NCI-H146 treated with DMSO at 0.1 percent for 48 hours (cell line): ENCODE results near the gene TUBA4A.
"Not testable (repeated sequence)": the region's sequence is repeated elsewhere in the genome, so short reads cannot be mapped to it uniquely, and the experiment has no call there.

Source experiments
- DNase-seq: peaks from one replicate; lab custom pipeline; 2025; ENCODE audit not compliant: unreplicated experiment; lab: John Stamatoyannopoulos, UW

TUBA4A gene

DNA sequence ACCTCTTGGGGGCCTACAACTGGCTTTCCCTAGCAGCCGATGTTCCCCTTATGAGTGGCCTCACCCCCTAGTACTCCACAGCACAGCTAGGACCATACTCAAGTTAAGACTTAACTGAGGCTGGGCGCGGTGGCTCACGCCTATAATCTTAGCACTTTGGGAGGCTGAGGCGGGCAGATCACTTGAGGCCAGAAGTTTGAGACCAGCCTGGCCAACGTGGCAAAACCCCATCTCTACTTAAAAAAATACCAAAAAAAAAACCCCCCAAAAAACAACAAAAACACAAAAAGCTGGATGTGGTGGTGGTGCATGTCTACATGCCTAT is 33.4 kb upstream of the TUBA4A start:
- DNase-seq: not testable (repeated sequence)

DNA sequence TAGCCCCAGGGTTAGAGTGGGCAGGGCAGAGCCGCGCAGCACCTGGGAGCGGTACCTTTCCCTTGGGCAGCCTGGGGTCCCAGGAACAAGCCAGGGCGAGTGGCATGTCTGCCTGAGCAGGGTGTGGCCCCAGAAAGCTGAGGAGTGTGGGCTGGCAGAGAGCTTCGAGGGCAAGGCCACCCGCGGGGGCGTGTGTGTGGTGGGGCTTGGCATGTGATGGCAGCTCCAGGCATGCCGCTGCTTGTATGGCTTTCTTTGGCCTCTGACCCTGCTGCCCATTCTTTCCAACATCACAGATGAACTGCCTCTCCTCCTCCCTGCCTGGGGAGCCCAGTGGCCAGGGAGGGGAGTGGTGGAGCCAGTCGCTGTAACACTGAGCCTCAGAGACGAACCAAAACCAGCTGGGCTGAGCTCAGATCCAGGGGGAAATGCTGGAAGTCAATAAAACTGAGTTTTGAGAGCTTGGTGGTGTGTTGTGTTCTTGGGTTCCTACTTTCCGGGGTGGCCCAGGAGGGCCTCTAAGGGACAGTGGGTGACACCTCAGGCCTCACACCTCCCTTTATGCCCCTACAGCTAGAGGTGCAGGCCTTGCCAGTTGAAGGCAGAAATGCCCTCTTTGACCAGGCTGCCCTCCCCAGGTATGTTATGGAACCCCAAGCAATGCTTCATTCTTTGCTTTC is 32.9 kb upstream of the TUBA4A start:
- no peak for DNase-seq

DNA sequence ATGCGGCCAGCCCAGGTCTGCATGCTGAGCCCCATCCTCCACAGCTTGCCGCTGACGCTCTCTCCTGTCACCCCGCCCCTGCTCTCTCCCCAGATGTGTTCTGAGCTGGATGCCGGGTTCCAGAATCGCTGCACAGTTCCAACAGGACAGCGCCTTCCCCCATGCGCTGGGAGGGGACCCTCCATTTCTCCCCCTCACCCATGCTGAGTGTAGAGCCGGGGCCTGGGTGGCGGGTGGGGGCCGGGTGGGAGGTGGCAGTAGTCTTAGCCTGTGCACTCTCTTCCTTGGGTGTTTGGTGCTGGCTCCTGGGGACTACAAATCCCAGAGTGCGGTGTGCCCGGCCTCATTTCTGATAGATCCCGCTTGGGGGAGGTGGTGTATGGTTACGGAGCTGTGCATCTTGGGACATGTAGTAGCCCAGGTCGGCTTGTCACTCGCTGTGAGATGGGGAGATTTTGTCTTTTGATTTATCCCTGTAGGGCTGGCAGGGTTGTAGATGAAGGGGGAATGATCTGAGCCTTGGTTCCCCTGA is 32.2 kb upstream of the TUBA4A start:
- no peak for DNase-seq

DNA sequence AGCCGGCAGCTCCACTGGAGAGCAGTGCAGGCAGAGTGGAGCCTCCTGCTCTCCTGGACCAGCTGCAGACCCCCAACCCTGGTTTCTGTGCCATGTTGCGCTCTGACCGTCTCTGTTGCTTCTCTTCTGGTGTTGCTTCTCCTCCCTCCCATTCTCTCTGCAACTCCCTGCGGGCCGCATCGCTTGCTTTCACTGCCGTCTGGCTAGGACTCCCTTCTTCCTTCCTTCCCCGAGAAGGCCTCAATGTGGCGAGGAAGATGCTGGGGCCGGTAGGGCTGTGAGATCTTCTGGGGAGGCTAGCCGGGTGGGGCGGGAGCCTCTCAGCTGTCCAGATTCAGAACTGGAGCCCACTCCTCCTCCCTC is 31.6 kb upstream of the TUBA4A start:
- no peak for DNase-seq

DNA sequence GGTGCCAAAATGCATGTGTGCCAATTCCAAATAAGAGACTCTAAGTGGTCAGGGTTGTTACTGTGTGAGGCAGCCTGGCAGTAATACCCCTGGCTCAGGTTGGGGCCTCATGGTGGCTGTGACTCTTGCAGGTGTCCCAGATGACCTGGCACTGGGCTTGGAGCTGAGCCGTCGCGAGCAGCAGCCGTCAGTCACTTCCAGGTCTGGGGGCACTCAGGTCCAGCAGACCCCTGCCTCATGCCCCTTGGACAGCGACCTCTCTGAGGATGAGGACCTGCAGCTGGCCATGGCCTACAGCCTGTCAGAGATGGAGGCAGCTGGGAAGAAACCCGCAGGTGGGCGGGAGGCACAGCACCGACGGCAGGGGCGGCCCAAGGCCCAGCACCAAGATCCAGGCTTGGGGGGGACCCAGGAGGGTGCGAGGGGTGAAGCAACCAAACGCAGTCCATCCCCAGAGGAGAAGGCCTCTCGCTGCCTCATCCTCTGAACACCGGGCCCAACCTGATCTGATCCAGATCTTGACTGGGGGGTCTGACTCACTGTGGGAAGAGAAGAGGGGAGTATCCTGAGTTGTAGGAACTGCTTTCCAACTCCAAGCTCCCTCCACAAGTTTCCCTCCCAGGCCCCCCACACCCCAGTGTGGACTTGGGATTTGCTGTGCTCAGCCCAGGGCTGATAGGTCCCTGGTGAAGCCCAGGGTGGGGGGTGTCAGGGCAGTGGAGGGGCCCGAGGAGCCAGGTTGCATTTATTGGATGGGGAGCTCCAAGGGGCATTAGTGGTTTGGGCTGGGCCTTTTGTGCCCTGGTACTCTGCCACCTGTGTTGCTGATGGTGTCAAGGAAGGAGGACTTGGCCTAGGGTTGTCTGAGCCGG is 31.0 kb upstream of the TUBA4A start:
- no peak for DNase-seq

DNA sequence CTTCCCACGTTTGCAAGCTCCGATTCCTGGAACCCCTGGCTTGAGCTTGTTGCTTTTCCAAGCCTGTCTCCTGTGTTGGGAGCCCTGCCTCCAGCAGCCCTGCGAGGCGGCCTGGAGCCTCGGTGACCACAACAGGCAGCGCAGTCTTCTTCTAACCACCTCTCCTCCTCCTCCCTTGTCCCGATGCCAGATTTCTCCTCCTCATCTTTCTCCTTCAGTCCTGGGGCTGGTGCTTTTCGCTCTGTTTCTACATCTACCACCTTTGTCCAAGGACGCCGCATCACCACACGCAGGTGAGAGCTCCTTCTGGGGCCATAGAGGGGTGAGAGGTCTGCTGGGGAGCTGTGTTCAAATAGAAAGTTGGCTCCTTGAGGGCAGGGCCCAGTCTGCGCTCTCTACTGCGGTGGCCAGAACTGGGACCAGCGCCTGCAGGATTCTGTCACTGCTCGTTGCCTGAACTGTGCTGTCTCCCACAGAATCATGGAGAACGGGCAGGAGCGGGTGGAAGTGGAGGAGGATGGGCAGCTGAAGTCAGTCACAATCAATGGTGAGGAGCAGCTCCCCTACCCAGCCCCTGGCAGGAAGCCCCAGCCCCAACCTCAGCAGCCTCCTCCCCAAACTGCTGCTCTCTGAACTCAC is 29.3 kb upstream of the TUBA4A start:
- no peak for DNase-seq

DNA sequence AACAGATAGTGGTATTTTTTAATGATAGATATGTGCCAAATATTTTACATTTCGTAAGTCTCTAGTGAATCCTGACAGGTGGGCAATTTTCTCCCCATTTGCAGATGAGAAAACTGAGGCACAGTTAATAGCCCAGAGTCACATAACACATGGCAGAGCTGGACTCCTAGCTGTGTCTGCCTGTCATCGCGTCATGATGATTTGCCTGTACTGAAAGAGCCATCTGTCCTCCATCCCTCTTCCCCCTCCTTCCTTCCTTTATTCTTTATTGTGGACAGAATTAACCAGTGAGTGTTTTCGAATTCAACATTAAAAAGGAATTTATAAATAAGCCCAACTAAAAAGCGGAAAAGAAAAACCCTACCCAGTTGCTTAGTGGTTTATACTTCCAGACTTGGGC is 28.7 kb upstream of the TUBA4A start:
- no peak for DNase-seq

DNA sequence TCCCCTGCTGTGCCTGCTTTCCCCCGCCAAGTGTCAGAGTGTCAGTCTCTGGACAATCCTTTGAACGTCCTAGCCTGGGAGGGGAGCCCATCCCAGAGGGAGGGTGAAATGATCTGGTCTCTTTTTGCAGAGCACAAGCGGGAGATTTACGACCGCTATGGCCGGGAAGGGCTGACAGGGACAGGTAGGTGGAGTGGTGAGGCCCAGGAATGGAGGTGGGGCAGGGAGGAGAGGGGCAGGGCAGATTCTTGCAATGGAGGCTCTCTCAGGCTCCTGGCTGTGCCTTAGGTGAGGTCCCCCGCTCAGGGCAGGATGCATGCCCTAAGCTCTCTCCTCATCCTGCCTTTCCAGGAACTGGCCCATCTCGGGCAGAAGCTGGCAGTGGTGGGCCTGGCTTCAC is 27.9 kb upstream of the TUBA4A start:
- no peak for DNase-seq

DNA sequence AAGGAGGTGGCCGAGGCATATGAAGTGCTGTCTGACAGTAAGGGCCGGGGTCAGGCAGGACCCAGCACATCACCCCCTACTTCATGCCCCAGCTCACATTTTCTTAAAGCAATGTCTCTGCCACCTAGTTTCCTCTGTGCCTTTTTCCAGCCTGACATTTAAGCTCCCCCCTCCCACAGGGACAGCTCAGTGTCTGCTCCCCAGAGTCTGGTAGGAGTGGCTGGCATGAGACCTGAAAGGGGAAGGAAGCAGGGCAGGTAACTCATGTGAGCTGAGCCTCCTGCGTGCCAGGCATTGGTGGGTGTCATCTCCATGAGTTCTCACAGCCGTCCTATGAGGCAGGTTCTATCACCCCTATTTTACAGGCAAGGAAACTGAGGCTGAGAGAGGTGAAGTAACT is 26.9 kb upstream of the TUBA4A start:
- no peak for DNase-seq

DNA sequence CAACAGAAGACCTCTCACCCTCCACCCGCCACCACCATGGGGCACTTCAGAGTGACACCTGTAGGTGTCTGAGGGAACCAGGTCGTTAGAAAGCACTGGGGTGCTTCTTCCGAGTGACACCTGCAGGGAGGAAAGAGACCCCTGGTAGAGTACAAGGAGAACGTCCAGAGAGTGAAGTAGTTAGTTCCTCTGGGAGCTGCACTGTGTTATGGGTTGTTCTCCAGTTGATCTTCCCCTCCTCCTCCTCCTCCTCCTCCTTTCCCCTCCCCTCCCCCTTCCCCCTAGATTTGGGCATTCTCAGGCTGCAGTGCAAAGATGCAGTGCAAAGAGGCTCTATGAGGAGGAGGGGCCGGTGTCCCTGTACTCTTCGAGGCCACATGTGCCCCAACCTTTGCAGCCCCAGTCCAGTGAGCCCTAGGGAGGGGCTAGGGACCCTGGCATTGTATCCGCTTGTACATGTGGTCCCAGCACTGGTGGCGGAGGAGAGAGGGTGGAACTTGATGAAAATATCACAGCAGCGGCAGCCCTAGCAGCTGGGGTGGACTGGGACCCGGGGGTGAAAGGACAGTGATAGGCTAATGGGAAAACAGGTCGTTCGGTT is 26.3 kb upstream of the TUBA4A start:
- DNase-seq: no peak

DNA sequence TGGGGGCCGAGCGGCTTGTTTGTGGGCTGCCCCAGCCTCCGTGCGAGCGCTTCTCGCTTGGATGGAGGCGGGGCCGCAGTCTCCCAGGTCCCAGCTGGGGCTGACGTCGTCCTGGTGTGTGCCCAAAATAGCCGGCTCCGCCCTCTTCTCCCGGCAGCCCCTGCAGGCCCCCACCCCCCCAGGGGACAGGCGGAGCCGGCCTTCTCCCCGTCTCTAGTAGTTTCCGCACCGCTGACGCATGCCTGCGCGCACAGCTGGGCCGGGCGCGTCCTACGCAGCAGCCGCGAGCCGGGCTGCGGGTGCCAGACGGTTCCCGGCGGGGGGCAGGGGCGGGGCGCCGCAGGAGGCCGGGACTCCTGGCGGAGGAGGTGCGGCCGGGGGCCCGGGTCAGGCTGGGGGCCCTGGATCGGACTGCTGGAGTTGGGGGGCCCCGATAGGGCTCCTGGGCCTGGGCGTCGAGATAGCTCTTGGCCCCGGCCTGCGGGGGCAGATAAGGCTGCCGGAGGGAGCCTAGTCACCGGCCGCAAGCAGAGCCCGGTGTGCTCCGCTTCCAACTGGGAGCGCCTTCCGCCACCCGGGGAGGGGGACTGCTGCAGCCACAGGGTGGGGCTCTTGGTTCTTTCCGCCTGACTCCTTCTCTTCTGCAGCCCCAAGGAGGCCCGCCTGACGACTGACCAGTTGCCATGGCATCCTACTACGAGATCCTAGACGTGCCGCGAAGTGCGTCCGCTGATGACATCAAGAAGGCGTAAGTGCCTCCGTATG is 25.6 kb upstream of the TUBA4A start, which contains the start of gene DNAJB2:
TSS of gene DNAJB2 (plus strand) at position 216 of the 765 bp plus-strand sequence. CDS start at position 684, 468 bp downstream.
- peak; percentile 81 for DNase-seq

DNA sequence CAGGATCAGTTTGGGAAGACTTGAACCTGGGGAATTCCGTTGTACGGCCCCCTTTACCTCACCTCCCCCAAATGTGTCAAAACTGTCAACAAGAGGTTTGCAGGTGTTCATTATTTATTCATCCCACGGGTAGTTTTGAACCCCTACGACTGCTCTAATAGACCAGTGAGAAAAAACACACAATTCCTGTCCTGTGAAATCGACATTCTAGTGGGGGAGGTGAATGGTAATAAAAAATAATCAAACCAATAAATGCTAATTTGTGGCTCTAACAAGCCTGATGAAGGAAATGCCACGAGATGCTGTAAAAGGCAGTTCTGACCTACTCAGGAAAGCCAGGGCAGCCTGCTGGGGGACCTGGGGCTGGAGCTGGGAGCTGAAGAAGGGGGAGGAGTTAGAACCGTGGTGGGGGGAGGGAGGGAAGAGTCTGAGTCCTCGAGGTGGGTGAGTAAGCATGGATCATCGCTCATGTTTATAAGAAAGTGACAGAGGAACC is 25.0 kb upstream of the TUBA4A start:
- no peak for DNase-seq

DNA sequence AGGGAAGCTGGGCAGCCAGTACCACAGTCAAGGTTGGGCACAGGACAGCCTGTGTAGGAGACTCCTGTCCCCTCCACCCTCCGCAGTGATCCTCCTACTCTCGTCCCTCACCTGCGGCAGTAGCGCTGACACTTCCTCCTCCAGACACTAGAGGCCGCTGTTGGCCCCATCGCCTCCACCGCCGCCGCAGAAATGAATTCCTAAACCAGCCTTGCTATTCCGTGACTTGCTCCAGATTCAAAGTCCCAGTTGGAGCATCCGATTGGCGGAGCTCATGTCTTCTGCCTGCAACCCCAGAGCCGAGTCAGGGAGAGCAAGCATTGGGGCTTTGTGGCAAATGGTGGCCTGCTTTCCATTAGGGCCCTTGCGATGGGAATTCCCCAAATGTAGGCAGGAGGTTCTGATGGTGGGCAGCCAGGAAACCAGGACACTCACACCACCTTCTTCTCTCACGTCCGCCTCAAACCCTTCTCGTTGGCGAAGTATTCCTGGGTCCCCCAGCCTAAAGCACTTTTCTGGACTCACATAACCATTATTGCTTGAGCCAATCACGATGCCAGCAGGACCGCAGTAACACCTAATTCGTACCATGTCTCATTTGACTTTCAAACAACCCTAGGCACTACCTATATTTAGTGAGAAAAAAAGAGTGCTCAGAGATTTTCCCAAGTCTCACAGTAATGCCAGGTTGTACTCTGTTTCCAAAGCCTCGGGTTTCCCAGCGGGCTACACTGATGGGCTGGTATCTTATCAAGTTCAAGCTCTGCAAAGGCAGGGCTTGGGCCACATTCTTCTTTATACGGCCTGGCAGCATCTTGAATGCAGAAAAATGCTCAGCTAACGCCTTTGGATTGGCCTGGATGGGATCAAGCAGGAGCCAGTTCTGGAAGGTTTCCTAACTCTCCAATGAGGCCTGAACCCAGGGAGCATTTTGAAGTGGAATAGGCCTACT is 24.3 kb upstream of the TUBA4A start:
- peak; percentile 53 for DNase-seq

DNA sequence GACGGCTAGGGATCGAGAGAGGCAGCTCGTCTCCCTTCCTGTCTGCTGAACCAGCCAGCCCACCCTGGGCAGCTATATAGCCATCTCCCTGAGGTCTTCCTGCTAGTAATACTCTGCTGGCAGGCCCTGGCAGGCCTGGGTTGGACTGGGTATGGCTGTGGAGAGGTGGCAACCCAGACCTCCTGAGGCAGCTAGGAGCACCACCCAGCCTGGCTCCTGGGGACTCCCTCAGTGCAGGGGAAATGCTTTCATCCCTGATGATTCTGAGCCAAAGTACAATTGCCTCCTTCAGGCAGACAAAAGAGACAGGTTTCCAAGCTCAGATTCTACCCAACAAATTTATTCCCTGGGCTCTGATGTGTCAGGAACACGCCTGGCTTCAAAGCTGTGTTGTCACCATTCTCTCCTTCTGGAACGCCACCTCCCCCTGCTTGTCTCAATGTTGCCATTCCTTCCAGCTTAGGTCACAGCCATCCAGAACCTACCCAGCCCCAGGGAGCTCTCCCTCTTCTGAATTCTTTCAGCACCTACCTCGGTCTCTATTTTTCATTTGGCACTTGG is 20.7 kb upstream of the TUBA4A start:
- DNase-seq: no peak

DNA sequence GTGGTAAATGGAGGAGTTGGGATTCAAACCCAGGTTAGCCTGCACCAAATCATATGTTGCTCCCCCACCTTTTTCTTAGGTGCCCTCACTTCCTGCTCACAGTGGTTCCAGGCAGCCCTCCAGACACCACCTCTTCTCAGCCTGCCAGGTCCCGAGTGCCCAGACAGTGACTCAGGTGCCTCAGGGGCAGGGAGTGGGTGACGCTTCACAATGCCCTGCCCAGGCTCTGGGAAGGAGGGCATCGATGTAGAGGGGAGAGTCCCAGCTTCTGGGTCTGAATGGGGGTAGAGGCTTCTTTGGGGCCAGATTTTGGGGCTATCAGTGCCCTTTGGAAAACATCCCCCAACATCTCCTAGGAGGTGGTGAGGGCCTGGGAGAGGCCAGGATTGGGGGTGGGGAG is 20.2 kb upstream of the TUBA4A start:
- no peak for DNase-seq

DNA sequence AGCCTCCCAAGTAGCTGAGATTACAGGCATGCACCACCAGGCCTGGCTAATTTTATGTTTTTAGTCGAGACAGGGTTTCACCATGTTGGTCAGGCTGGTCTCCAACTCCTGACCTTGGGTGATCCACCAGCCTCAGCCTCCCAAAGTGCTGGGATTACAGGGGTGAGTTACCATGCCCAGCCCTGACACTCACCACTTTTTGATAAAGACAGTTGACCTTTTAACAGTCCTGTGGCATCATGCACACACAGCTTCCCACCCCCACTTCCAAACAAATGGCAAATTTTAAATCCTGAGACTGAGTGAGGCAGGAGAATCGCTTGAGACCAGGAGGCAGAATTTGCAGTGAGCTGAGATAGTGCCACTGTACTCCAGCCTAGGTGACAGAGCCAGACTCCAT is 19.3 kb upstream of the TUBA4A start:
- DNase-seq: no peak

DNA sequence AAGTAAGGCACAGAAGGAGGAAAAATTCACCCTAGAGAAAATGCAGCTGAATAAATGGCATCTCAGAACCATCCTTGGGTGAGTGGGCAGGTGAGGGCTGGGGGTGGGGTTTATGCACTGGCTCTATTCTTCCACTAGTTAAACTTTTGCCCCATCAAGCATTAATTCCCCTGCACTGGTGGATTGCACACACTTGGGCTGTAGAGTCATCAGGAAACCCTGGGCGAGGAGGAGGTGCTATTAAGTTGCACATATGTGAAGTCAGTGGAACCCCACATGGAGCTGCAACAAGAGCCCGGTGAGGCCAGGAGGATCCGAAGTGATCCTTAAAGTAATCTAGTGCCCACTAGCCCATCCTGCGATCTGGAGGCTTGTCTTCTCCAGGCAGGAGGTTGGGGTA is 18.6 kb upstream of the TUBA4A start:
- no peak for DNase-seq

DNA sequence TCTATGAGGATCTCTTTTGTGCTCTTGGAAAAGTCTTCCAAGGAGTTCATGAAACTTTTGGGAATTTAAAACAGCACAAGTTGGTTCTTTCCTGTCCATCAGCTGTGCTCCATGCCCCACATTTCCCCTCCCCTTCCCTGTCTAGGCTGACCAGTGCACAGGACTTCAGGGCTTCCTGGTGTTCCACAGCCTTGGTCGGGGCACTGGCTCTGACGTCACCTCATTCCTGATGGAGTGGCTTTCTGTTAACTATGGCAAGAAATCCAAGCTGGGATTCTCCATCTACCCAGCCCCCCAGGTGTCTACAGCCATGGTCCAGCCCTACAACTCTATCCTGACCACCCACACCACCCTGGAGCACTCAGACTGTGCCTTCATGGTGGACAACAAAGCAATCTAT is 17.3 kb upstream of the TUBA4A start:
- DNase-seq: no peak

DNA sequence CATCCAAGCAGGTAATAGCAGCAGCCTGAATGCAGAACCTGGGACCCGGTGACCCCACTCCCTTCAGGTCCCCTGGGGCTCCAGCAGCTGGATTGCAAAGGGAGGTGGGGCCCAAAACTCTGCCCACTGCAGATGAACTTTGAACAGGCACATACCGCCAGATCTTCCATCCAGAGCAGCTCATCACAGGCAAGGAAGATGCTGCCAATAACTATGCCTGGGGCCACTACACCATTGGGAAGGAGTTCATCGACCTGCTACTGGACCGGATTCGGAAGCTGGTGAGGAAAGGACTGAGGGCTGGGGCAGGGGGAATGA is 16.3 kb upstream of the TUBA4A start:
- DNase-seq: no peak
